Peyer's patch (tissue), 4 donors: ENCODE results near the gene DMD. TPM values are rescaled to one million over a fixed set of nuclear protein-coding genes. Genes with fewer than 3 reads are reported as not detected.

Experiments used
- DNase-seq, 3 donors: peaks; one replicate each; pipeline ENCODE4 v3.0.0-alpha.2; 2017 to 2019
- H3K27ac ChIP-seq, 4 donors: fragments of 200-600 bp; sonication (generic); one replicate each; pipeline ENCODE4 v1.5.1; 2016 to 2019
- H3K27me3 ChIP-seq, 2 donors: fragments of 200-600 bp; sonication (generic); one replicate each; pipeline ENCODE4 v1.5.1; 2019
- H3K36me3 ChIP-seq, 3 donors: fragments of 200-600 bp; sonication (generic); one replicate each; pipeline ENCODE4 v1.5.1; 2016 to 2019
- H3K4me1 ChIP-seq, 4 donors: fragments of 200-600 bp; sonication (generic); one replicate each; pipeline ENCODE4 v1.5.1; 2016 to 2019
- H3K4me3 ChIP-seq, 4 donors: fragments of 200-600 bp; sonication (generic); 1 replicate in 3 of 4; 2 replicates in 1 of 4; pipeline ENCODE4 v1.5.1; 2016 to 2019; ENCODE audit warnings: mild to moderate bottlenecking in 1 of 4
- H3K9me3 ChIP-seq, 4 donors: fragments of 200-600 bp; sonication (generic); one replicate each; pipeline ENCODE4 v1.5.1; 2016 to 2019; ENCODE audit warnings: mild to moderate bottlenecking in 1 of 4
- POLR2A ChIP-seq, 2 donors: fragments of 450-650 bp; IDR thresholded peaks; one replicate each; pipeline ENCODE4 v1.5.1; 2017; ENCODE audit warnings: antibody characterized with exemption in 2 of 2, mild to moderate bottlenecking in 2 of 2, moderate library complexity in 2 of 2
- total RNA-seq, 4 donors: library from RNA; depleted of rRNA; stranded (reverse); fragments of >200 nt; gene quantifications; one replicate each; pipeline ENCODE4 v1.1.0, GENCODE V29; 2016
- TF ChIP-seq, protein P1 (sequence below), 6 experiments: fragments of 450-650 bp in 4 of 6; fragments of 200-600 bp in 2 of 6; sonication (generic) in 1 of 6; IDR thresholded peaks; one replicate each; pipeline ENCODE4 v1.5.1; 2017 to 2019; ENCODE audit warnings: antibody characterized with exemption in 6 of 6, mild to moderate bottlenecking in 3 of 6, moderate library complexity in 1 of 6

Gene DMD
- total RNA-seq, 4 donors from 2014 or later = 15.8 to 109 (median 19.1) TPM

DNA sequence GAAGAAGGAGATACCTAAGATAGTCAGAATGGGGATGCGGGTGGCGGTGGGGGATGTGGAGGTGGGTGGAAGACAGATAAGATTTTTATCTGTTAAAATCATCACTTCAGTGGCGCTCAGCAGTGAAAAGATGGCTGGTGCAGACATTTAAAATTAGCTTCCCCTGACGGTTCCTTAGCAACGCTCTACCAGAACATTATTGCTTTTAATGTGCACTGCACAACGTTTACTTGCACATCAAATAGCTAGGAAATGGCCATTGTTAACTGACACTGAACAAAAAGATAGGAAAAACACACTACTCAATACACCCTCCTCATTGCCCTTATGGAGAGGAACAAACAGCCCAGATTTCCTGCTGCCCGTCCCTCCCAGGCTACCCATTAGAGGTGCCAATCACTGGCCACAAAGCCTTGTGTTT lies 2078.5 kb downstream of the DMD start:
- no peak for TF ChIP-seq POLR2A (IDR thresholded peaks at IDR 0.05)
- TF ChIP-seq, protein P1, sequence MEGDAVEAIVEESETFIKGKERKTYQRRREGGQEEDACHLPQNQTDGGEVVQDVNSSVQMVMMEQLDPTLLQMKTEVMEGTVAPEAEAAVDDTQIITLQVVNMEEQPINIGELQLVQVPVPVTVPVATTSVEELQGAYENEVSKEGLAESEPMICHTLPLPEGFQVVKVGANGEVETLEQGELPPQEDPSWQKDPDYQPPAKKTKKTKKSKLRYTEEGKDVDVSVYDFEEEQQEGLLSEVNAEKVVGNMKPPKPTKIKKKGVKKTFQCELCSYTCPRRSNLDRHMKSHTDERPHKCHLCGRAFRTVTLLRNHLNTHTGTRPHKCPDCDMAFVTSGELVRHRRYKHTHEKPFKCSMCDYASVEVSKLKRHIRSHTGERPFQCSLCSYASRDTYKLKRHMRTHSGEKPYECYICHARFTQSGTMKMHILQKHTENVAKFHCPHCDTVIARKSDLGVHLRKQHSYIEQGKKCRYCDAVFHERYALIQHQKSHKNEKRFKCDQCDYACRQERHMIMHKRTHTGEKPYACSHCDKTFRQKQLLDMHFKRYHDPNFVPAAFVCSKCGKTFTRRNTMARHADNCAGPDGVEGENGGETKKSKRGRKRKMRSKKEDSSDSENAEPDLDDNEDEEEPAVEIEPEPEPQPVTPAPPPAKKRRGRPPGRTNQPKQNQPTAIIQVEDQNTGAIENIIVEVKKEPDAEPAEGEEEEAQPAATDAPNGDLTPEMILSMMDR (IDR thresholded peaks at IDR 0.05) = no peak

DNA sequence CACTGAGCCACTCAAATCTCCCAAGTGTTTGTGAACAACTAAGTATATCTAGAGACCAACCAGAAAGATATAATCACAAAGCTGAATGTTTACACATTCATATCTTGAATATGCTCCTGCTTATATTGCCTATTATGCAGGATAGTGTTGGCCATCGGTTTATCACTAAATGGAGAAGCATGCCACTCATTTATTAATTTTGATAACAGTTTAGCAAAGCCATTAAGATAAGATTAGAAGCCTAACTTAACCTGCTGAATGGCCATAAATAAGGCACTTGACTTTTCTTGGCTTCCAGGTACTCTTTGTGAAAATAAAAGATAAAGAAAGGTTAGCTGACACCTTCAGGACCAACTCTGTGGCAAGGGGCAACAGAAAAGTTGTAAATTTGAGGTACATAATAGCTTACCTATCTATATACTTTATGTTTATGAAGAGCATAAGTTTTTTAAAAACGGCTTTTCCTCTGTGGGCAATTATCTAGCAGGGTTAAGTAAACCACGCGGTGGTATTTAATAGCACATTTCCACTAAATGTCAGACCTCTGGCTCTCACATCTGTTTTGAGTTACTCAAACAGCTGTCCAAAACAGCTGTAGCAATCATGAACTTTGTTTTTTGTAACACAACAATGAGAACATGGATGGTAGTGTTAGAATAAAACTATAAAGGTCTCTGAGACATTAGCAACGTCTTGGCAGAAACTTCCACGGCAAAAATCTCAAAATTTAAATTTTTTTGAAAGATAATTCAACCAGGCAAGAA lies 2080.7 kb downstream of the DMD start:
- no peak for DNase-seq
- H3K36me3 ChIP-seq = no peaks in the 10 kb centered on the region
- no peaks in the 10 kb centered on the region for H3K9me3 ChIP-seq
- TF ChIP-seq, protein P1 (IDR thresholded peaks at IDR 0.05) = no peak
- no peak for TF ChIP-seq POLR2A (IDR thresholded peaks at IDR 0.05)
- no peak overlapping the region for H3K27ac ChIP-seq
- no peak overlapping the region for H3K4me3 ChIP-seq
- no peaks in the 10 kb centered on the region for H3K4me1 ChIP-seq
- H3K27me3 ChIP-seq = no peaks in the 10 kb centered on the region

More for the DNA sequence above, 2078.5 kb downstream of the DMD start:
- H3K27ac ChIP-seq = no peak overlapping the region
- no peaks in the 10 kb centered on the region for H3K36me3 ChIP-seq
- DNase-seq = no peak
- no peaks in the 10 kb centered on the region for H3K4me1 ChIP-seq
- no peak overlapping the region for H3K4me3 ChIP-seq
- H3K9me3 ChIP-seq = no peaks in the 10 kb centered on the region
- H3K27me3 ChIP-seq = no peaks in the 10 kb centered on the region

DNA sequence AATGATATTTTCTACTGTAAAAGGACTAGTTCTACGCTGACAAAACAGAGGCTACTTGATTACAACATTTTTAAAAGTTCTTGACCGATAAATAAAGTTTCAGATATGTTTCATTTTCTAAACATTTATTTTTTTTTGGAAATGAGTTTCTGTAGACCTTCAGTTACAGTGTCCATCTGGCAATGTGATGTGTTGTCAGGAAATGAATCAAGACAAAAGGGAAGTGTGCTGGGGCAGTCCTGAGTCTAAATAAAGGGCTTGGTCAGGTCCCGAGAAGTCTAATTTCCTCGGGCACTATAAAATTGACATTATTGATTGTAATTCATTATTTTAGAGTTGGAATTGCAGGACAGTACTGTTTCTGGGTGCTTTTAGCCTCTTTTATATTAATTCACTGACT lies 2082.5 kb downstream of the DMD start:
- no peak for DNase-seq
- H3K4me3 ChIP-seq = no peak overlapping the region
- no peaks in the 10 kb centered on the region for H3K36me3 ChIP-seq
- no peaks in the 10 kb centered on the region for H3K4me1 ChIP-seq
- H3K27me3 ChIP-seq = no peaks in the 10 kb centered on the region
- no peak overlapping the region for H3K27ac ChIP-seq
- TF ChIP-seq POLR2A (IDR thresholded peaks at IDR 0.05) = no peak
- TF ChIP-seq, protein P1 (IDR thresholded peaks at IDR 0.05) = no peak
- no peaks in the 10 kb centered on the region for H3K9me3 ChIP-seq

DNA sequence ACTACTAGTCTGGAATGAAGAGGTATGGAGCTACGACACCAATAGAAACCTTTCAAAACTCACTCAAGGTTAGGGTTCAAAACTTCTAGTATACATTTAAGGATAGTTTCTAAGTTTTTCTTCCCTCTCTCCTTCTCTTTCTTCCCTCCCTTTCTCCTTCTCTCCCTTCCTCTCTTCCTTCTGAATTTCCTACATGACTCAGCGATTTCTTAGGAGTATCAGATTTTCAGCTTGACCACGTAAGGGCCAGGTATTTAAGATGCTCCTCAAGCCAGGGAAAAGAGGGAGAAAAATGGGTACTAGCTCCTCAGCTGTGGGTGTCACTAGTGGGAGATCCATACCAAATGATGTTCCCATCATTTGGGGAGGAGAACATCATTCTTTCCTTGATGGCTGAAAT lies 2083.6 kb downstream of the DMD start:
- H3K36me3 ChIP-seq = no peaks in the 10 kb centered on the region
- TF ChIP-seq POLR2A (IDR thresholded peaks at IDR 0.05) = no peak
- TF ChIP-seq, protein P1 (IDR thresholded peaks at IDR 0.05) = no peak
- H3K4me3 ChIP-seq = no peak overlapping the region
- H3K4me1 ChIP-seq = no peaks in the 10 kb centered on the region
- H3K27ac ChIP-seq = no peak overlapping the region
- no peak for DNase-seq
- H3K27me3 ChIP-seq = no peaks in the 10 kb centered on the region
- H3K9me3 ChIP-seq = no peaks in the 10 kb centered on the region

DNA sequence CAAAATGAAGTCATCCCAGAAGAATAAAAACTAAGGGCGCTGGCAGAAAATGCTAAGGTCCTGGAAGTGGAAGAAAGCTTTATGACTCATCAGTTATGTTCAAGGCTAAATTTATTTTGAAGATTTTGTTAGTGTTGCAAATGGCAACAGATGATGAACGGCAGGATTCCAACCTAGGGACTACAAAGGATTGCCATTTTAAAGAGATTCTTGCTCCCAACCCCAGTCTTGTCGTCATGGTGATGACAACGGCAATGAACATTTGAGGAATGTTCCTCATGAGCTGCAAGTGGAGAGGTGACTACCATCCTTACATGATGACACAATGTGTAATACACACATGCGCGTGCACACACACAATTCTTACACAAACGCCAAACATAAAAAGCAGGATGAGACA lies 2085.1 kb downstream of the DMD start:
- Histone ChIP-seq H3K4me3 (no peak overlapping the region), H3K4me1 (no peaks in the 10 kb centered on the region), H3K9me3 (no peaks in the 10 kb centered on the region), H3K27ac (no peak overlapping the region), H3K27me3 (no peaks in the 10 kb centered on the region), H3K36me3 (no peaks in the 10 kb centered on the region)
- DNase-seq = no peak
- TF ChIP-seq POLR2A (IDR thresholded peaks at IDR 0.05) = no peak
- TF ChIP-seq, protein P1 (IDR thresholded peaks at IDR 0.05) = no peak
